Measurements from ENCODE around the gene AHCTF1. TPM values are rescaled to one million over a fixed set of nuclear protein-coding genes. Genes with fewer than 3 reads are reported as not detected.

AHCTF1 gene
- total RNA-seq, 3 donors from 2014 or later (not counting 1 experiment from before 2014, with no cell fraction given) = 46.5 to 50.2 (median 47.4) TPM

GRCh38 chr1:246798606-246799496, 132.9 kb downstream of the AHCTF1 start:
- no peaks in the 10 kb centered on the region for H3K4me1 ChIP-seq (ENCODE audit: control insufficient read depth, insufficient read depth, low read length)
- no peaks in the 10 kb centered on the region for H3K36me3 ChIP-seq (ENCODE audit: control insufficient read depth, insufficient read depth, low read length)
- Mint-ChIP-seq H3K9me3 (no peaks in the 10 kb centered on the region), H3K36me3 (no peaks in the 10 kb centered on the region), H3K27me3 (ENCODE audit: low read depth in 2 of 2) (peaks cover 0 to 3% of the 10 kb centered on the region in 2 donors), H3K27ac (no peak overlapping the region), H3K4me3 (no peak overlapping the region), H3K4me1 (no peaks in the 10 kb centered on the region)
- TF ChIP-seq CTCF (IDR thresholded peaks at IDR 0.05) = no peak
- intact Hi-C loops (cut with micrococcal nuclease) = no loop called here
- 90% methylated on average over 21 of the region's 22 CpGs for whole genome bisulfite sequencing (ENCODE audit: insufficient coverage)
- no peaks in the 10 kb centered on the region for H3K27me3 ChIP-seq (ENCODE audit: control insufficient read depth, insufficient read depth, low read length)
- no peak overlapping the region for H3K4me3 ChIP-seq (ENCODE audit: low read length)
- ATAC-seq (no peak), DNase-seq (no peak)
- H3K27ac ChIP-seq (ENCODE audit: low read length) = no peak overlapping the region
- no peaks in the 10 kb centered on the region for H3K9me3 ChIP-seq (ENCODE audit: control insufficient read depth, insufficient read depth, low read length)

GRCh38 chr1:246798107-246798506, 133.6 kb downstream of the AHCTF1 start:
- Mint-ChIP-seq H3K36me3 (no peaks in the 10 kb centered on the region), H3K27me3 (ENCODE audit: low read depth in 2 of 2) (peaks cover 0 to 3% of the 10 kb centered on the region in 2 donors), H3K9me3 (no peaks in the 10 kb centered on the region), H3K27ac (no peak overlapping the region), H3K4me1 (no peaks in the 10 kb centered on the region), H3K4me3 (no peak overlapping the region)
- no peak for ATAC-seq
- Histone ChIP-seq H3K9me3 (ENCODE audit: control insufficient read depth, insufficient read depth, low read length) (no peaks in the 10 kb centered on the region), H3K36me3 (ENCODE audit: control insufficient read depth, insufficient read depth, low read length) (no peaks in the 10 kb centered on the region), H3K27ac (ENCODE audit: low read length) (no peak overlapping the region), H3K4me1 (ENCODE audit: control insufficient read depth, insufficient read depth, low read length) (no peaks in the 10 kb centered on the region), H3K4me3 (ENCODE audit: low read length) (no peak overlapping the region), H3K27me3 (ENCODE audit: control insufficient read depth, insufficient read depth, low read length) (no peaks in the 10 kb centered on the region)
- no peak for DNase-seq
- TF ChIP-seq CTCF (IDR thresholded peaks at IDR 0.05) = no peak
- 81% methylated on average over 4 of the region's 4 CpGs for WGBS (ENCODE audit: insufficient coverage)
- intact Hi-C loops (cut with micrococcal nuclease) = no loop called here

GRCh38 chr1:246797597-246797996, 134.2 kb downstream of the AHCTF1 start:
- Histone ChIP-seq H3K4me3 (ENCODE audit: low read length) (no peak overlapping the region), H3K36me3 (ENCODE audit: control insufficient read depth, insufficient read depth, low read length) (no peaks in the 10 kb centered on the region), H3K4me1 (ENCODE audit: control insufficient read depth, insufficient read depth, low read length) (no peaks in the 10 kb centered on the region), H3K27me3 (ENCODE audit: control insufficient read depth, insufficient read depth, low read length) (no peaks in the 10 kb centered on the region), H3K27ac (ENCODE audit: low read length) (no peak overlapping the region), H3K9me3 (ENCODE audit: control insufficient read depth, insufficient read depth, low read length) (no peaks in the 10 kb centered on the region)
- H3K4me1 Mint-ChIP-seq = no peaks in the 10 kb centered on the region
- H3K27ac Mint-ChIP-seq = no peak overlapping the region
- no peak for ATAC-seq
- no peak for DNase-seq
- H3K4me3 Mint-ChIP-seq = no peak overlapping the region
- H3K36me3 Mint-ChIP-seq = no peaks in the 10 kb centered on the region
- no peaks in the 10 kb centered on the region for H3K9me3 Mint-ChIP-seq
- TF ChIP-seq CTCF (IDR thresholded peaks at IDR 0.05) = no peak
- intact Hi-C loops (cut with micrococcal nuclease) = no loop called here
- WGBS (ENCODE audit: insufficient coverage) = 94% methylated on average over 11 of the region's 11 CpGs
- peaks cover 0 to 3% of the 10 kb centered on the region in 2 donors for H3K27me3 Mint-ChIP-seq (ENCODE audit: low read depth in 2 of 2)
